T-cell (primary cell): ENCODE data around the gene PPP2R2B. TPM values are rescaled to one million over a fixed set of nuclear protein-coding genes. Genes with fewer than 3 reads are reported as not detected.

Source experiments
- ATAC-seq, 4 experiments: fragments of 200-7000 bp in 3 of 4; fragments of 150-1000 bp in 1 of 4; cut with Tn5 transposase; replicated peaks in 1 of 4; 1 replicate in 3 of 4; 2 replicates in 1 of 4; pipeline ENCODE4 v1.10.0; 2021; ENCODE audit warnings: moderate library complexity in 3 of 4, mild to moderate bottlenecking in 2 of 4, moderate number of reproducible peaks in 1 of 4
- CTCF ChIA-PET, 2 donors: fragments of 300-600 bp; sonication (Branson Sonifier 250); formaldehyde crosslinking; loops; one replicate each; lab custom pipeline; 2022; ENCODE audit warnings: antibody characterized with exemption in 2 of 2; lab: Charles Lee
- POLR2A ChIA-PET, 2 donors: fragments of 300-600 bp; sonication (Branson Sonifier 250); formaldehyde crosslinking; loops; one replicate each; lab custom pipeline; 2022; ENCODE audit warnings: antibody characterized with exemption in 2 of 2; lab: Charles Lee
- DNase-seq, 35 experiments: peaks; one replicate each; pipeline versions ENCODE4 v3.0.0 to v3.0.0-alpha.2; 2013 to 2023
- H3K27ac ChIP-seq: one replicate; pipeline ENCODE4 v1.5.1; 2013; ENCODE audit warnings: low read length
- H3K27me3 ChIP-seq, 2 experiments: replicated peaks in 1 of 2; 1 replicate in 1 of 2; 2 replicates in 1 of 2; pipeline versions ENCODE4 v1.6.1 to v1.7.0; 2013; ENCODE audit warnings: low read length in 1 of 2, mixed read lengths in 1 of 2; ENCODE audit not compliant: control insufficient read depth in 2 of 2, insufficient read depth in 2 of 2; ENCODE audit errors: extremely low read depth in 1 of 2
- H3K36me3 ChIP-seq, 2 donors: 1 replicate in 1 of 2; 2 replicates in 1 of 2; pipeline versions ENCODE4 v1.6.1 to v1.7.0; 2013; ENCODE audit warnings: low read length in 1 of 2; ENCODE audit not compliant: control insufficient read depth in 2 of 2, insufficient read depth in 1 of 2; ENCODE audit errors: extremely low read depth in 1 of 2
- H3K4me1 ChIP-seq, 2 experiments: 1 replicate in 1 of 2; 2 replicates in 1 of 2; pipeline versions ENCODE4 v1.6.1 to v1.7.0; 2013; ENCODE audit warnings: low read length in 2 of 2, mixed read lengths in 1 of 2; ENCODE audit not compliant: insufficient read depth in 2 of 2, control insufficient read depth in 1 of 2; ENCODE audit errors: extremely low read depth in 1 of 2
- H3K4me3 ChIP-seq, 2 donors: 1 replicate in 1 of 2; 2 replicates in 1 of 2; pipeline versions ENCODE4 v1.5.1 to v1.7.0; 2013; ENCODE audit warnings: mild to moderate bottlenecking in 2 of 2, low read length in 1 of 2, moderate library complexity in 1 of 2; ENCODE audit not compliant: control insufficient read depth in 1 of 2; ENCODE audit errors: extremely low read depth in 1 of 2
- H3K9me3 ChIP-seq: 2 replicates; pipeline ENCODE4 v1.7.0; 2013
- H3K27ac Mint-ChIP-seq, 2 donors: one replicate each; pipeline ENCODE4 v1.8.0; 2020 to 2021; ENCODE audit warnings: mild to moderate bottlenecking in 2 of 2, mixed read lengths in 2 of 2
- H3K27me3 Mint-ChIP-seq, 2 donors: one replicate each; pipeline ENCODE4 v1.8.0; 2021 to 2022; ENCODE audit warnings: mixed read lengths in 2 of 2
- H3K36me3 Mint-ChIP-seq: one replicate; pipeline ENCODE4 v1.8.0; 2021; ENCODE audit warnings: mixed read lengths
- H3K4me1 Mint-ChIP-seq, 3 donors: one replicate each; pipeline ENCODE4 v1.8.0; 2020 to 2022; ENCODE audit warnings: mixed read lengths in 3 of 3, mild to moderate bottlenecking in 1 of 3
- H3K4me3 Mint-ChIP-seq, 3 donors: one replicate each; pipeline ENCODE4 v1.8.0; 2020 to 2022; ENCODE audit warnings: mild to moderate bottlenecking in 3 of 3, mixed read lengths in 3 of 3, moderate library complexity in 3 of 3
- H3K9me3 Mint-ChIP-seq, 3 donors: one replicate each; pipeline ENCODE4 v1.8.0; 2020 to 2022; ENCODE audit warnings: mixed read lengths in 3 of 3
- WGBS: methylation state at CpG from one replicate; pipeline ENCODE4 v1.1.5; 2013; ENCODE audit warnings: missing lambda C conversion rate; ENCODE audit not compliant: insufficient coverage; 5-methylcytosine and 5-hydroxymethylcytosine counted together
- total RNA-seq, 35 experiments: library from RNA in 6 of 35; stranded (reverse) in 6 of 35; fragments of 120-200 nt in 1 of 35; gene quantifications; one replicate each; pipeline versions ENCODE4 v1.2.1 to v1.2.4 and lab custom pipeline; 2013 to 2026

Gene PPP2R2B
- total RNA-seq, 5 donors from 2014 or later (not counting 1 experiment from before 2014, with no cell fraction given), result 1.5 to 10.6 (median 4.8) TPM

- H3K27ac Mint-ChIP-seq, result no peak overlapping the region
- no peaks in the 10 kb centered on the region for H3K36me3 Mint-ChIP-seq
- peaks cover 0 to 2% of the 10 kb centered on the region in 2 experiments for H3K4me1 ChIP-seq
- no peak overlapping the region for H3K4me3 ChIP-seq
- peaks cover 8 to 31% (median 19%) of the 10 kb centered on the region in 3 donors for H3K4me1 Mint-ChIP-seq
- H3K27ac ChIP-seq, result no peak overlapping the region
- no peak overlapping the region for H3K4me3 Mint-ChIP-seq
- DNase-seq (no peak), ATAC-seq (no peak)
- H3K27me3 ChIP-seq, result no peaks in the 10 kb centered on the region
- POLR2A ChIA-PET, result no interaction called here
- H3K9me3 Mint-ChIP-seq, result no peaks in the 10 kb centered on the region
- no peaks in the 10 kb centered on the region for H3K36me3 ChIP-seq
- CTCF ChIA-PET, result no interaction called here
- no peaks in the 10 kb centered on the region for H3K9me3 ChIP-seq
- H3K27me3 Mint-ChIP-seq, result no peaks in the 10 kb centered on the region
Observed at GRCh38 chr5:146791471-146791870, 87.1 kb downstream of the PPP2R2B start.

- H3K4me3 Mint-ChIP-seq, result no peak overlapping the region
- no peaks in the 10 kb centered on the region for H3K27me3 ChIP-seq
- no peaks in the 10 kb centered on the region for H3K36me3 Mint-ChIP-seq
- H3K27me3 Mint-ChIP-seq, result no peaks in the 10 kb centered on the region
- 95% methylated on average over 4 of the region's 6 CpGs for WGBS
- H3K27ac Mint-ChIP-seq, result no peak overlapping the region
- peaks cover 0 to 2% of the 10 kb centered on the region in 2 experiments for H3K4me1 ChIP-seq
- peaks cover 11 to 20% (median 11%) of the 10 kb centered on the region in 3 donors for H3K4me1 Mint-ChIP-seq
- DNase-seq, result no peak
- H3K9me3 Mint-ChIP-seq, result no peaks in the 10 kb centered on the region
- POLR2A ChIA-PET, result no interaction called here
- H3K4me3 ChIP-seq, result no peak overlapping the region
- H3K36me3 ChIP-seq, result no peaks in the 10 kb centered on the region
- H3K9me3 ChIP-seq, result no peaks in the 10 kb centered on the region
- CTCF ChIA-PET, result no interaction called here
- no peak overlapping the region for H3K27ac ChIP-seq
- ATAC-seq, result no peak
Observed at GRCh38 chr5:146789712-146790653, 88.6 kb downstream of the PPP2R2B start.

GRCh38 chr5:146788898-146789297 lies 89.7 kb downstream of the PPP2R2B start:
- no peak overlapping the region for H3K27ac ChIP-seq
- no peaks in the 10 kb centered on the region for H3K27me3 Mint-ChIP-seq
- H3K4me3 ChIP-seq, result no peak overlapping the region
- no peak for DNase-seq
- H3K9me3 ChIP-seq, result no peaks in the 10 kb centered on the region
- H3K4me3 Mint-ChIP-seq, result no peak overlapping the region
- peaks cover 4 to 15% (median 5%) of the 10 kb centered on the region in 3 donors for H3K4me1 Mint-ChIP-seq
- no peaks in the 10 kb centered on the region for H3K36me3 Mint-ChIP-seq
- no peak for ATAC-seq
- ChIA-PET POLR2A (no interaction called here), CTCF (no interaction called here)
- H3K27me3 ChIP-seq, result no peaks in the 10 kb centered on the region
- no peak overlapping the region for H3K27ac Mint-ChIP-seq
- H3K36me3 ChIP-seq, result no peaks in the 10 kb centered on the region
- no peaks in the 10 kb centered on the region for H3K9me3 Mint-ChIP-seq
- 79% methylated on average over 2 of the region's 2 CpGs for WGBS
- peaks cover 0 to 2% of the 10 kb centered on the region in 2 experiments for H3K4me1 ChIP-seq

- H3K4me1 Mint-ChIP-seq, result peaks cover 3 to 8% (median 5%) of the 10 kb centered on the region in 3 donors
- Histone ChIP-seq H3K27ac (no peak overlapping the region), H3K9me3 (no peaks in the 10 kb centered on the region), H3K36me3 (no peaks in the 10 kb centered on the region), H3K27me3 (no peaks in the 10 kb centered on the region), H3K4me1 (no peaks in the 10 kb centered on the region), H3K4me3 (no peak overlapping the region)
- no peaks in the 10 kb centered on the region for H3K27me3 Mint-ChIP-seq
- ATAC-seq (no peak), DNase-seq (no peak)
- peaks cover 0 to 6% (median 3%) of the 10 kb centered on the region in 3 donors for H3K9me3 Mint-ChIP-seq
- CTCF ChIA-PET, result no interaction called here
- peaks cover 3% of the 10 kb centered on the region for H3K36me3 Mint-ChIP-seq
- POLR2A ChIA-PET, result no interaction called here
- H3K27ac Mint-ChIP-seq, result no peak overlapping the region
- 10% methylated on average over 2 of the region's 3 CpGs for WGBS
- H3K4me3 Mint-ChIP-seq, result no peak overlapping the region
Observed at GRCh38 chr5:146785065-146785464, 93.5 kb downstream of the PPP2R2B start.

- Histone ChIP-seq H3K9me3 (no peaks in the 10 kb centered on the region), H3K27ac (no peak overlapping the region), H3K36me3 (no peaks in the 10 kb centered on the region), H3K27me3 (no peaks in the 10 kb centered on the region), H3K4me1 (no peaks in the 10 kb centered on the region), H3K4me3 (no peak overlapping the region)
- H3K4me3 Mint-ChIP-seq, result no peak overlapping the region
- 93% methylated on average over 2 of the region's 2 CpGs for WGBS
- DNase-seq (no peak), ATAC-seq (no peak)
- H3K27me3 Mint-ChIP-seq, result no peaks in the 10 kb centered on the region
- H3K4me1 Mint-ChIP-seq, result peaks cover 0 to 8% (median 5%) of the 10 kb centered on the region in 3 donors
- POLR2A ChIA-PET, result no interaction called here
- H3K36me3 Mint-ChIP-seq, result peaks cover 3% of the 10 kb centered on the region
- H3K27ac Mint-ChIP-seq, result no peak overlapping the region
- peaks cover 0 to 6% (median 3%) of the 10 kb centered on the region in 3 donors for H3K9me3 Mint-ChIP-seq
- CTCF ChIA-PET, result interaction anchor here in 1 of 2 donors (0.7 kb wide), 1 partner anchor 1660 kb away, joined by 4 read pairs; no protein-coding TSS in a partner anchor
Observed at GRCh38 chr5:146781157-146781556, 97.4 kb downstream of the PPP2R2B start.

- Histone ChIP-seq H3K27me3 (no peaks in the 10 kb centered on the region), H3K9me3 (no peaks in the 10 kb centered on the region), H3K4me1 (no peaks in the 10 kb centered on the region), H3K4me3 (no peak overlapping the region), H3K36me3 (no peaks in the 10 kb centered on the region), H3K27ac (no peak overlapping the region)
- Mint-ChIP-seq H3K4me3 (no peak overlapping the region), H3K4me1 (peaks cover 0 to 2% (median 0%) of the 10 kb centered on the region in 3 donors), H3K9me3 (peaks cover 0 to 12% (median 3%) of the 10 kb centered on the region in 3 donors), H3K36me3 (peaks cover 3% of the 10 kb centered on the region), H3K27ac (no peak overlapping the region), H3K27me3 (no peaks in the 10 kb centered on the region)
- POLR2A ChIA-PET, result no interaction called here
- no peak for ATAC-seq
- no peak for DNase-seq
- CTCF ChIA-PET, result no interaction called here
- WGBS, result 90% methylated on average over 5 of the region's 10 CpGs
Observed at GRCh38 chr5:146779211-146779869, 99.2 kb downstream of the PPP2R2B start.
